ENCODE data around the gene ADGRV1. TPM values are rescaled to one million over a fixed set of nuclear protein-coding genes. Genes with fewer than 3 reads are reported as not detected.
"Not testable (repeated sequence)": the region's sequence is repeated elsewhere in the genome, so short reads cannot be mapped to it uniquely, and the experiment has no call there.

ADGRV1 gene
- total RNA-seq, 1 donor from 2014 or later, result under 0.01 TPM

GRCh38 chr5:90934091-90934719, 375.6 kb downstream of the ADGRV1 start:
- no peak for DNase-seq (ENCODE audit: low read depth in 2 of 2)

GRCh38 chr5:90934738-90935137, 376.1 kb downstream of the ADGRV1 start:
- no peak for DNase-seq (ENCODE audit: low read depth in 2 of 2)

- DNase-seq (ENCODE audit: low read depth in 2 of 2), result peak; percentile 43 to 51
Measured at GRCh38 chr5:90939211-90939610, 380.6 kb downstream of the ADGRV1 start.

GRCh38 chr5:90940227-90940995, 381.8 kb downstream of the ADGRV1 start:
- peak; percentile 18 to 21 for DNase-seq (ENCODE audit: low read depth in 2 of 2)

GRCh38 chr5:90941002-90941720, 382.6 kb downstream of the ADGRV1 start:
- DNase-seq (ENCODE audit: low read depth in 2 of 2), result no peak

- no peak for DNase-seq (ENCODE audit: low read depth in 2 of 2)
Measured at GRCh38 chr5:90944116-90944515, 385.5 kb downstream of the ADGRV1 start.

- no peak for DNase-seq (ENCODE audit: low read depth in 2 of 2)
Measured at GRCh38 chr5:90947667-90948066, 389.1 kb downstream of the ADGRV1 start.

GRCh38 chr5:90948969-90949368, 390.4 kb downstream of the ADGRV1 start:
- no peak for DNase-seq (ENCODE audit: low read depth in 2 of 2)

- no peak for DNase-seq (ENCODE audit: low read depth in 2 of 2)
Measured at GRCh38 chr5:90949469-90950358, 391.1 kb downstream of the ADGRV1 start.

- DNase-seq (ENCODE audit: low read depth in 2 of 2), result peak in 1 of 2 donors; percentile 17
Measured at GRCh38 chr5:90955001-90955635, 396.5 kb downstream of the ADGRV1 start.

GRCh38 chr5:90956511-90957097, 398.0 kb downstream of the ADGRV1 start:
- peak in 1 of 2 donors; percentile 41 for DNase-seq (ENCODE audit: low read depth in 2 of 2)

- DNase-seq (ENCODE audit: low read depth in 2 of 2), result no peak
Measured at GRCh38 chr5:90957906-90958305, 399.3 kb downstream of the ADGRV1 start.

- no peak for DNase-seq (ENCODE audit: low read depth in 2 of 2)
Measured at GRCh38 chr5:90959262-90959661, 400.7 kb downstream of the ADGRV1 start.

- peak; percentile 10 to 15 for DNase-seq (ENCODE audit: low read depth in 2 of 2)
Measured at GRCh38 chr5:90962481-90962880, 403.9 kb downstream of the ADGRV1 start.

GRCh38 chr5:90965110-90965685, 406.6 kb downstream of the ADGRV1 start:
- DNase-seq (ENCODE audit: low read depth in 2 of 2), result peak in 1 of 2 donors; percentile 4

- peak; percentile 82 to 87 for DNase-seq (ENCODE audit: low read depth in 2 of 2)
Measured at GRCh38 chr5:90967443-90967842, 408.8 kb downstream of the ADGRV1 start.

GRCh38 chr5:90967851-90968250, 409.3 kb downstream of the ADGRV1 start:
- peak; percentile 80 to 86 for DNase-seq (ENCODE audit: low read depth in 2 of 2)

- DNase-seq (ENCODE audit: low read depth in 2 of 2), result peak; percentile 10 to 20
Measured at GRCh38 chr5:90968319-90968718, 409.7 kb downstream of the ADGRV1 start.

- not testable (repeated sequence) for DNase-seq (ENCODE audit: low read depth in 2 of 2)
Measured at GRCh38 chr5:90969945-90970344, 411.3 kb downstream of the ADGRV1 start.

GRCh38 chr5:90981177-90981576, 422.6 kb downstream of the ADGRV1 start:
- no peak for DNase-seq (ENCODE audit: low read depth in 2 of 2)
